CD4-positive, alpha-beta T cell treated with Interleukin-21 for 1 hour (primary cell): ENCODE data around the gene MYO1A.
A peak's percentile ranks its signal among the peaks of the same experiment; 100 is the strongest.

Experiments
- DNase-seq: peaks from one replicate; pipeline ENCODE4 v3.0.0-alpha.2; 2020

The MYO1A gene

DNA sequence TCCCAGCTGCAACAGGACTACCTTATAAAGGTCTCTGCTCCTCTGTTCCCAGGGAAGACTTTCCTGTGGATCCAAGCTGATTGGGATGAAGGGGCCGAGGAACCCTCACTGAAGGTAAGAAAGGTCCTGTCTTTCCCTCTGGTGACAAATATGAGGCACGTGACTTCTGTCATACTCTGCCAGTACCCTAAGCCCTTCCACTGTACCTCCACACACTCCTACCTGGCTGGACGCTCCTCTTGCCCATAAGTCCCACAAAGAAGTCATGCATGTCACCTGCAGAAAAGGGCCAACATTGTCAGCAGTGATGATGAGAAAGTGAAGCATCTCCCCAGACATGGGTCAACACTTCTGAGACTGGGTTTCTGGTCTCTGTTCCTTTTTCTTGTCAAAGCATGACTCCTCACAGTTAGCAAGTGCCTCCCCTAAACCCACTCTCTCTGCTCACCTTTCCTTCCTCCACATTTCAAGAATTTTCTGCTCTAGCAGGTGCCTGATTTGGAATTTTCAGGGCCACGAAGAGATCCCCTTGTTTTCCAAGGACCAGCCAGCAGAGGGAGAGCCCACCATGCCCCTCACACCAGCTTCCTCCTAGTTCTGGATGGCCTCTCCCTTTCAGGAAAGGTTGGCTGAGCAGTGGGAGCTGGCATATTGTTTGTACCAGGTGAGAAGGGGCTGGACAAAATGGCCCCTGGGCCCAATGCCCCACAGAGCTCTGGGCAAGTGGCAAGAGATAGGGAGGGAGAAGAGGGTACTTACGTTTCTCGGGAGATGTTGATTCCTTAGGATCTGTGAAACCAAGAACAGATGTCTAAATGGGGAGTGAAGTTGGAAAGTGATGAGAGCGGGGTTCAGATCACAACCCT, 37.1 kb downstream of the MYO1A start:
- DNase-seq: no peak

DNA sequence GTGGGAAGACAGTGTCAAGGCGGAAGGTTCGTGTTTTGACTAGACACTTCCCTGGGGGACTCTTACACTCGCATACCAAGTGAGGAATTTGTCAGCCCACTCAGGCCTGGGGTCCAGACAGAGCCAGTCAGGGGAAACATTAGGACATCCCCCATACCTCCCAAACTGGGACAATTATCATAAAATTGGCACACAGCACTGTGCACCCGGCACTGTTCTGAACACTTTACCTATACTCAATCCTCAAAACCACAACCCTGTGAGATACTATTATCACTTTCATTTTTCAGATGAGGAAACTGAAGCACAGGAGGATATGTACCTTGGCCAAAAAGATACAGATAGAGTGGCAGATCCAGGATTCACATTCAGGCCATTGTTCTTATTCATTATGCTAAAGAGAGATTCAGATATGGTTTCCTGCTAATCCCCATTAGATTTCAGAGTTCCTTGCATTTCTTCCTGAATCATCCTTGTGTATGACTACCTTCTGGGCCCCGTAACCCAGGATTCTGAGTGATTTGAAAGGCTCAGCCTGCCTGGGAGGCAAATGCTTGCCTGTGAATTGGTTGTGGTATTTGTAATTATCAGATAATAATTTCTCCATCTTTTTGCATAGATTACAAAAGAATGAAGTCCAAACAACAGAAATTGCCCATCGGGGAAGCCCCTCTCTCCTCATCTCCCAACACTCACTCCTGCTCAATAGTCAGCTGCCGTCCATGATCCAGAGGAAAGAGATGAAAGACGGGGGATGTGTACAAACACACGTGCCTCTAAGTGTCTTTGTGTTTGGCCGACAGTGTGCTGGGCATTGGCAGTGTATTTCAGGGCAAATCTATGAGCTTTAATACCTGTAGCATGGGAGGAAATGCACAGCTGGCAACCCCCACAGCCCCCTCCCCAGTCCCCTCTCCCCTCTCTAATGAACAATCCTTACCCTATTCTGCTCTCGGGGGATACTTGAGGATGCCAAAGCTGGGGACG, 38.2 kb downstream of the MYO1A start:
- peak; percentile 38 for DNase-seq

DNA sequence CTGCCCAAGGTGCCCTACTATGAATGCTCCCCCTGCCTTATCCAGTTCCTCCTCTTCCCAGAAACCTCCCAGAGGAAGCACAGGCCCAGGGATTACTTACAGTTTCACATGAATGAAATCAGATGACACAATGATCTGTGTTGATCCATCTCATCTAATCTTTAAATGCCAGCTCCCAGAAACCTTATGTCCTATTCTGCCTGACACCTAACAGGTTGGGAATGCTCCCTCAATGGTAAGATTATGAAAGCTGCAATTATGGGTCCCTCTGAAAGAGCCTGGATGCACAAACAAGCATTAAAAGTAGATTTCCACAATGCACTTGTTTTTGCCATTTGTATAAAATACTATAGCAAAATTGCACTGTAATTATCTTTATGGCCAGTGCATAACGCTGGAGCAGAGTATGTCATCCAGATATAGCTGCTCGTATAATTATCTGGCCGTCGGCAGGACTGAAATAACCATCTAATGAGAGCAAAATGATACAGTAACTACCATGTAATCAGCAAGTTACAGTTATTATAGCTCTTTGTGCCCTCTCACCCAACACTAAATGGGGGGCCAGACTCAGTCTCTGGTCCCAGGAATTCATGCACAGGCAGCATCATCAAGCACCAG, 39.2 kb downstream of the MYO1A start:
- no peak for DNase-seq

DNA sequence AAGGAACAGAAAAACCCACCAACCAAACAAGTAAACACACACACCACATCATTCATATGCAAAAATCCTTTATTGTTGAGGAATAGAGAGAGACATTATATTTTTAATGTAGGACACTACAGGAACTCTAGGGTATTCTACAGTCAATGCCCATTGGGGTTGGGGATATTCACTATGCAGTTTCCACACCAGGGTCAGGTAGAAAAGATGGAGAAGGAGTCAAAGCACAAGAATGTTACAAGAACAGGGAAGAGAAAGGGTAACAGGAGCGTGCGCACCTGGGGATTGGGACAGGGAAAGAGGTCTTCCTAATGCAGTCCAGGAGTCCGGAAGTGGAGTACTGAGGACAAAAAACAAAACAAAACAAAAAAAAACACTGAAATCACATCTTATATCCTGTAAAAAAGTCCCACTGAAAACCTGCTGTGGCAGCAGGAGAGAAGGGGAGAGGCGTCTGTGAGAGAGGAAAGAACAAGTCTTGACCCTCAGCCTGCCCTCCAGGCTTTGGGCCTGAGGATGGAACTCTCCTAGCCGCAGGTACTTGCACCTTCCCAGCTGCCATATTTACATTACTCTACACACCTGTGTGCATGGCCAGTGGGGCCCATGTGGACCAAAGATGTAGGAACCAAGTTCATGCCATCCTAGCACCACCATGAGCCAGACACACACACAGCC, 39.8 kb downstream of the MYO1A start:
- no peak for DNase-seq

DNA sequence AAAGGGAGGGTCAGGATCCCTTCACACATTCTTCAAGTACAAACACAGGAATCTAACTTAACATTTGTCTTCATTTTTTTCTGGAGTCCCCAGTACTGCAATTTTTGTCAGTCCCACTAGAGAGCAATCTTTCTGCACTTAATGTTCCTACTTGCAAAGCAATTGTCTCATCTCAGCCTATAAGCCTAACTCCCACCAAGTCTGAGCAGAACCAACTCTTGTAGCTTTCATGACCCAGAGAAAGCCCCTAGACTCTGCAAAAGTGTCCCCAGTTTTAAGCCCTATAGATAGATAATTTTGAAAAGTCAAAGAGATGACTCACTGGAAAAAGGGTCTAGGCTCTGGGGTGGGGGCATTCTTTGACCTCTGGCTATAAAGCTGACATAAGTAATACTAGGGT, 41.8 kb downstream of the MYO1A start:
- DNase-seq: peak; percentile 73

DNA sequence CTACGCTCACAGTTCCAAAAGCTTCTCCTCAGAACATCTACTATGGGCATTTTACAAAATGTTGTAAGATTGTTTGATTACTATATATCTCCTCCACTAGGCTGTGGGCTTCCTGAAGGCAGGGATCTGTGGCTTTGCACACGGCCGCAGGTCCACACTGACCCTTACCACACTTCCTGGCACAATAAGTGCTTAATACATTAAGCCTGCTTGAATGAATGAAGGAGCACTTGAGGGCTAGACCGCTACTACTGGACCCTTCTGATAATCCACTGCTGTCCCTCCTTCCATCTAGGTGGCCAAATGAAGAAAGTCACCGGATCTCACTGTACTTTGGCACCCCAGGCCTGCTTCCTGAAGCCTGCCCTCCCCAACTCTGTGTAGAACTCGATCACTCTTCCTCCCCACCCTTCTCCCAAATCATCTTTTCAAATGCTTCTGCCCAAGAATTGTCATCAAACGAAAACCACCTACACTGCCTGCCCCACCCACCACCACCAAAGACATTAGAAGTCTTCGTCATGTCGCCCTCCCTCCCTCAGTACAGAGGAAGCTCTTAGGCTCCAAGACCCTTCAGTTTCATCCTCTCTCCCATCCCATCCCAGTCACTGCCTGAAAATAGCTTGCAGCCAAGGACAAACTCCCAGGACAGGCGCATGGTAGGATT, 43.0 kb downstream of the MYO1A start:
- DNase-seq: peak; percentile 14

DNA sequence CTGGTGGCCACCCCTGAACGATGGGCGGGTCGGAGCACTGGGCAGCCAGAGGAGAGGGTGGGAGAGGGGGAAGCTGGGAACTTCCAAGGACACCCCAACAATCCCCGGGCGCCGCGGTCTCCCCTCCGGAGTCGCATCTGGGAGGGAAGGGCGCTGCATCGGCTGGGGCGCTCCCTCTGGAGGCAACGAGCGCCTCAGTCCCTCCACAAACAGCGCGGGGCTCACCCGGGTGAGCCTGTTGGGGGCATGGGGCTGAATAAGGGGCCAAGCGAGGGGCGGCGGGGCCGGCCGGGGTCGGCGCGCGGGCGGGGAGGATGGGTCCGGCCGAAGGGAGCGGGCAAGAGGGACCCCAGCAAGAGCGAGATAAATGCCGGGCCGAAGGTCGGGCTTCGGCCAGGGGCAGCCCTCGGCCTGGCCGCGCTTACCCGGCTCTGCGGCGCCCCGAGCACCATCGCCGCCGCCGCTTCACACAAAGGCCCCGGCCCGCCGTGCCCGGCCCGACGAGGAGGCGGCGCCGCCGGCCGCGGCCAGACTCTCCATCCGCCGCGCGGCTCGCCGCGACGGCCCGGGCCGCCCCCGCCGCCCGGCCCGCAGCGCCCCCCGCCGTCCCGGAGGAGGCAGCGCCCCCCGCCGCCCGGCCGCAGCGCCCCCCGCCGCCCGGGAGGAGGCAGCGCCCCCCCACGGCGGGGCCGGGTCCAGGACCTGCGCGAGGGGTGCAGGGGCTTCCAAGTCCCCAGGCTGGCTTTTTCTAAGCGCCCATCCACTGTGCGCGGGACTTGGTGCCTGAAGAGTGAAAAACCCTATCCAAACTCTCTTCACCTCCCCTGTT, 43.7 kb downstream of the MYO1A start, which contains the start of gene ZBTB39:
Gene ZBTB39, minus strand, starts transcription at position 567 of the 829 bp plus-strand sequence. CDS start 1,629 bp downstream, outside the sequence.
- peak; percentile 73 for DNase-seq

DNA sequence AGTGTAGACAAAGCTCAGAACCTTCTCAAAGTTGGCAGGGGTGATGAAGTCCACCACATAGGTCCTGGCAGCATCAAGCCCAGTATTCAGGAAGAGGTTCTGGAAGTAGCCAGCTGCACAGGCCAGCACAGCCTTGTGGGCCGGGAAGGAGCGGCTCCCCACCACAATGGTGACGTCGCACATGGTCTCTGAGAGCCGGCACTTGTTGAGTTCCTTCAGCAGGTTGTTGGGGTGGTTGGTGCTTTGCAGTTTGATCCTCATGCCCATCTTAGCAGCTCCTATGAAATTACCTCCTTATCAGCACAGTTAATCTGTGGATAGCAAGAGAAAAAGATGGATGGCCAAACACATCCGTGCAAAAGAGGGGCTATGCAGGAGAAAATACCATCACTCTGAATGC, 45.3 kb downstream of the MYO1A start:
- no peak for DNase-seq

DNA sequence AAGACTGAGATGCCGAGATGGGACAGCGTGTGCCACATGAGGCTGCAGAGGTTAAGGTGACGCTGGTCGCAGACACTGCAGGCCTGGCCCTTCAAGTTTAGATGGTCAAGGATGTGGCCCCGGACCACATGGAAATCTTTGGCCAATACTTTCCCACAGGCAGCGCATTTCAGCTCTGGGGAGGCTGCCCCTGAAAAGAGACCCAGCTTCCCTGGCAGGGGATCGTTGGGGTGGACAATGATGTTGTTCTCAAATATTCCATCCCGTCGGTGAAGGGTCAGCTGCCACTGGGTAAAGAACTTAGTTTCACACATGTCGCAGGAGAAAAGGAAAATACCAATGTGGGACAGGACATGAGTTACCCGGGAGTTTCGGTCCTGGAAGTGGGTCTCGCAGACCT, 46.5 kb downstream of the MYO1A start:
- no peak for DNase-seq

DNA sequence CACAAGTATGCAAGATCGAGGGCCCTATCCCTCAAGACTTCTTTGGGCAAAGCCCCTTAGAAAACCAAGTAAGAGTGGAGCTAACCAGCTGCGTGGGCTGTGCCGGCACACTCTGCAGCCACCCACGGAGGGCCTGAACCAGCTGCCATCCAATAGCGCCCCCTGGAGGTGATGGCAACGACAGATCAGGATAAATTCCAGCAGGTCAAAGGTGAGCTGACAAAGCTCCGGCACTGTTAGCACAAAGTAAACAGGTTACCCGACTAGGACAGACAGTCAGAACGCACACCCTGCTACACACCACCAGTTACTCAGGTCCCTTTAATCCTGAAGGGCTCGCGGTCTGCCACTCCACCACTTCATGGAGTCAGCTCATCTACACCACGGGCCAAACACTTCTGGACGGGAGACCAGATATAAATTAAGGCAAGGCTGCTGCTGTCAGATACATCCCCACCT, 48.5 kb downstream of the MYO1A start:
- DNase-seq: peak; percentile 78

DNA sequence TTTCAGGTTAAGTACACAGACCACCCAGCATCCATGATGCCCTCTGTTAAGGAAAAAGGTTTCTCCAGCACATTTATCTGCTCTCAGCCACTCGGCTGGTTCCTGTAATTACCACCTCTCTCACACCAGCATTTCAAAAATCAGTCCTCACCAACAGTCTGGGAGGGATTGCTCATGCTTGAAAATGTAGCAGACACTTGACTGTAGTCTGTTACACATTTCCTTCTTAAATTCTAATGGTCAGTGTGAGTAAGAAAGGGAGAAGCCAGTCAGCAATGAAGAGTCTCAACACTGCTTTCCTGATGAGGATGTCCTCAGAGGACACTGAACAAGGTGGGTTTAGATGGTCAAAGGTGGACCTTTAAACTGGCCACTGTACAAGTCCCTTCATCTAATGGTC, 49.5 kb downstream of the MYO1A start:
- DNase-seq: no peak

DNA sequence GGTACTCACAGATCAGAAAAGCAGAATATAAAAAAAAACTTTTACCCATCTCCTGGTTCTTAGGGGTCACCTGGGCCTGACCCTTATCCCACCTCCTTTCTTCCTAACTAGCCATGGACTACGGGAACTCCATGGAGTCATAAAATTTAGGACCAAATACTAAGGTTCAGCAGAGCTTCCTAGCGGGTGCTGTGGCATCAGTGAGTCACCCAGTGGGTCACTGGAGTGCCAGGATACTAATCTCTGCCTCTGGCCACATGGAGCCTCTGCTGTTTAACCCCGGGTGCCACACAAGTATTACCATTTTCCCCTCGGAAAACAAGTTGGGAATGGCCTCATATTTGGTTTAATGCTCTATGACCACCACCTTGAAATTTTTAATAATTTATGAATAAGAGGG, 50.5 kb downstream of the MYO1A start:
- no peak for DNase-seq

DNA sequence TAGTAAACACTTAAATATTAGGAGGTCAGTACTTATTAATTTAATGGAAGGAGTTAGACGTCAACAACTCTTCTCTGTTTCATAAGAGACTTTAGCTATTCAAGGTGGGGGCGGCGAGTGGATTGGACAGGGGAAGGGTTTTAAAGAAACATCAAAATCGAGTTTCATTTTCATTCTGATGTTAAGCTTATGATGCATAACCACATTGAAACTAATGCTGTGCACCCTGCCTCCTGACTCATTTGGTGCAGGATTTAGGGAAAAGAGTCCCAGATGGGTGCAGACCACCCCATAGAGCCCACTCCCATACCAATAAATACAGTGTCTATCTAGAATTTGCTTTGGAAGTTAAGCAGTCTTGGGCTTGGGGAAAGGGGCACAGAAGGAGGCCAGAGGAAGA, 50.9 kb downstream of the MYO1A start:
- no peak for DNase-seq

DNA sequence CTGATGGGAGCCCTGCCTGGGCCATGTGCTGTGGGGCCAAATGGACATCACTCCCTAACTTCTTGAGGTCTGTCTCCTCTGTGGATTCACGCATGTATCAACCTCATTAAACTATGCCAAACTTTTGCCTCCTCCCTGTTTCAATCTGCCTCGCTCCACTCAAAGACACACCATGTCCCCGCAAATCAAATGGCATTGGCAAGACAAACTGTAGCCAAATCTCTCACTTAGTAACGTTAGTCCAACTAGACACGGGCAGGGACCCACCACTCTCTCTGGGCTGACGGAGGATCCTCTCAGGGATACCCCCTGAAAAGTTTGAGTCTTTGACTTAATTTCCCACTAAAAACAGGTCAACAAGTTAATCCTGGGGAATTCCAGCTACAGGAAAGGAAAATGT, 51.6 kb downstream of the MYO1A start:
- no peak for DNase-seq

DNA sequence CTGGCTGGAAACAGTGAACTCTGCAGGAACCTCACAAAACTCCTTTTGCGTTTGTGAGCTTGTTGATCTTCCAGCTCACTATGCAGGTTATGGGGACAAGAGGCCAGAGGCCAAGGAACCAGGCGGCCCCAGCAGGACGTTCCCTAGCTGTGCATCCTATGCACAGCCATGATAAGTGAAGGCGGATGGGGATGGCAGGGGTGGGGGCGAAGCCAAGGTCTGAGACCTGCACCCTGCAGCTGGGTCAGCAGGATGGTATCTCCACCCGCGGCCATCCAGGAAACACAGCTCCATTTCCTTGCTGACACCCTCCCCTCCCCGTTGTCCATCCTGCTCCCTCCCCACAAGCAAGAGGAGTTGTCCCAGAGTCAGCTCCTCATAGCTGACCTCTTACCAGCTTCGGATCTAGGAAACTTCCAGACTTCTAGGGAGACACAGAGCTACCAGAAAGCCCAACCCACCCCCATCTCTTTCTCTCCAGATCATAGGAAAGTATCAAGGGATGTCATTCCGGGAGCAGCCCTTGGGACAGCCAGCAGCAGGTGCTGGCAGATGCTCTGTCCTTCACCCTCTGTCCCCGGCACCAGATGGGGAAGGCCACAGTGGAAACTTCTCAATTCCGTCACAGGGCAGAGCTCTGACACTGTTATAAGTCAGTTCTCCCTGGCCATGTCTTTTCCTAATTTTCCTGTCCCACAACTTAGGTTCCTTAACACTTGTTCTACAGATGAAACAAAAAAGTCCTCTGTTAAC, 53.0 kb downstream of the MYO1A start:
- DNase-seq: no peak

DNA sequence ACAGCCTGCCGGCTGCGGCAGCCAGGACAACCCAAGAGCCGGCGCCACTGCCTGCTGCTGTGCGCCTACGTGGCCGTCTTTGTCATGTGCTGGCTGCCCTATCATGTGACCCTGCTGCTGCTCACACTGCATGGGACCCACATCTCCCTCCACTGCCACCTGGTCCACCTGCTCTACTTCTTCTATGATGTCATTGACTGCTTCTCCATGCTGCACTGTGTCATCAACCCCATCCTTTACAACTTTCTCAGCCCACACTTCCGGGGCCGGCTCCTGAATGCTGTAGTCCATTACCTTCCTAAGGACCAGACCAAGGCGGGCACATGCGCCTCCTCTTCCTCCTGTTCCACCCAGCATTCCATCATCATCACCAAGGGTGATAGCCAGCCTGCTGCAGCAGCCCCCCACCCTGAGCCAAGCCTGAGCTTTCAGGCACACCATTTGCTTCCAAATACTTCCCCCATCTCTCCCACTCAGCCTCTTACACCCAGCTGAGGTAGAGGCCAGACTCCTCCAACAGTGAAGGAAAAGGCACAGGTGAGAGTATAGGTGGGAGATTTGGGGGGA, 53.9 kb downstream of the MYO1A start:
- no peak for DNase-seq

DNA sequence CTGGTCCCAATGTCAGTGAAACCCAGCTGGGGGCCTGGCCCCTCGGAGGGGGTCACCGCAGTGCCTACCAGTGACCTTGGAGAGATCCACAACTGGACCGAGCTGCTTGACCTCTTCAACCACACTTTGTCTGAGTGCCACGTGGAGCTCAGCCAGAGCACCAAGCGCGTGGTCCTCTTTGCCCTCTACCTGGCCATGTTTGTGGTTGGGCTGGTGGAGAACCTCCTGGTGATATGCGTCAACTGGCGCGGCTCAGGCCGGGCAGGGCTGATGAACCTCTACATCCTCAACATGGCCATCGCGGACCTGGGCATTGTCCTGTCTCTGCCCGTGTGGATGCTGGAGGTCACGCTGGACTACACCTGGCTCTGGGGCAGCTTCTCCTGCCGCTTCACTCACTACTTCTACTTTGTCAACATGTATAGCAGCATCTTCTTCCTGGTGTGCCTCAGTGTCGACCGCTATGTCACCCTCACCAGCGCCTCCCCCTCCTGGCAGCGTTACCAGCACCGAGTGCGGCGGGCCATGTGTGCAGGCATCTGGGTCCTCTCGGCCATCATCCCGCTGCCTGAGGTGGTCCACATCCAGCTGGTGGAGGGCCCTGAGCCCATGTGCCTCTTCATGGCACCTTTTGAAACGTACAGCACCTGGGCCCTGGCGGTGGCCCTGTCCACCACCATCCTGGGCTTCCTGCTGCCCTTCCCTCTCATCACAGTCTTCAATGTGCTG, 54.6 kb downstream of the MYO1A start:
- DNase-seq: no peak

DNA sequence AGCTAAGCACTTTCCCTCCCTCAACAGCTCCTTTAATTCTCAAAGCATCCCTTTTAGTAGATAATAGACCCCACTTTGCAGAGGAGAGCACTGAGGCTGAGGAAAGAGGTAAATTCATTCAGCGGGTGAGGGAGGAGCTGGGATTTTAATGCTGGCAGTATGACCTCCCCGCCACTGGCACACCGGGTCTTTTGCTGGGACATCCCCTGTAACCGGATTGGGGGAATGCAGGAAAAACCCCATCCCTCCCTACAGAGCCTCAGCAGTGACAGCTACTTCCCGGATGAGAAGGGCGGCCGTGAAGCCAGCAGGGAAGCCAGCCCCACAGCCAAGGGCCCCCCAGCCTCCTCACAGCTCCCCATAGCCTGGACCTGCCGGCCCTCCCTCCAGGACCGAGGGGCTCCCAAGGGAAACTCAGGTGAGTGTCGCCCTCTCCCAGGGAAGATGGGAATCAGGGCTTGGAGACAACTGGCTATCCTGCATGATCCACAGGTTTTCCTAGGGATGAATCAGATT, 55.6 kb downstream of the MYO1A start:
- DNase-seq: no peak

DNA sequence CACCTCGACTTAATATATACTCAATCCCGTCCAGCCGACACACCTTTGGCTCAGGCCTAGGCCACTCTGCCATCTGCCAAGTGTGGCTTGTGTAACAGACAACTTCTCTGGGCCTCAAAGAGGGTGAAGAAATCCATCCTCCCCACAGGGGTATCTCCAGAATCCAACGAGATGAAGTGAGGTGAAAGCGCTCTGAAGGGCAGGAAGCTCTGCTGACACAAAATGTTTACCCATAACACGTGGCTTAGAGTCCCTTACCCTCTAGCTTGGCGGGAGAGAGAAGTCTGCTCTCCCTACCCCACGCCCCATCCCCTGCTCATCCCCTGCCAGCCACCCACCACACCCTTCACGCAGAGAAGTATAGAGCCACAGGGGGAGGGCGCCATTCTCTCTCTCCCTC, 56.6 kb downstream of the MYO1A start:
- no peak for DNase-seq
